EH (cell line): ENCODE data around the gene ZNF224.
A peak's percentile ranks its signal among the peaks of the same experiment; 100 is the strongest.

Experiments used
- DNase-seq: peaks from one replicate; pipeline ENCODE4 v3.0.0-alpha.2; 2015; ENCODE audit warnings: low read depth

Gene ZNF224

DNA sequence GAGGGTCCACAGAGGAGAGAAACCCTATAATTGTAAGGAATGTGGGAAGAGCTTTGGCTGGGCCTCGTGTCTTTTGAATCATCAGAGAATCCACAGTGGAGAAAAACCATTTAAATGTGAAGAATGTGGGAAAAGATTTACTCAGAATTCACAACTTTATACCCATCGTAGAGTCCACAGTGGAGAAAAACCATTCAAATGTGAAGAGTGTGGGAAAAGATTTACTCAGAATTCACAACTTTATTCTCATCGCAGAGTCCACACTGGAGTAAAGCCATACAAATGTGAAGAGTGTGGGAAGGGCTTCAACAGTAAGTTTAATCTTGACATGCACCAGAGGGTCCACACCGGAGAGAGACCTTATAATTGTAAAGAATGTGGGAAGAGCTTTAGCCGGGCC, 37.8 kb downstream of the ZNF224 start:
- DNase-seq = no peak

DNA sequence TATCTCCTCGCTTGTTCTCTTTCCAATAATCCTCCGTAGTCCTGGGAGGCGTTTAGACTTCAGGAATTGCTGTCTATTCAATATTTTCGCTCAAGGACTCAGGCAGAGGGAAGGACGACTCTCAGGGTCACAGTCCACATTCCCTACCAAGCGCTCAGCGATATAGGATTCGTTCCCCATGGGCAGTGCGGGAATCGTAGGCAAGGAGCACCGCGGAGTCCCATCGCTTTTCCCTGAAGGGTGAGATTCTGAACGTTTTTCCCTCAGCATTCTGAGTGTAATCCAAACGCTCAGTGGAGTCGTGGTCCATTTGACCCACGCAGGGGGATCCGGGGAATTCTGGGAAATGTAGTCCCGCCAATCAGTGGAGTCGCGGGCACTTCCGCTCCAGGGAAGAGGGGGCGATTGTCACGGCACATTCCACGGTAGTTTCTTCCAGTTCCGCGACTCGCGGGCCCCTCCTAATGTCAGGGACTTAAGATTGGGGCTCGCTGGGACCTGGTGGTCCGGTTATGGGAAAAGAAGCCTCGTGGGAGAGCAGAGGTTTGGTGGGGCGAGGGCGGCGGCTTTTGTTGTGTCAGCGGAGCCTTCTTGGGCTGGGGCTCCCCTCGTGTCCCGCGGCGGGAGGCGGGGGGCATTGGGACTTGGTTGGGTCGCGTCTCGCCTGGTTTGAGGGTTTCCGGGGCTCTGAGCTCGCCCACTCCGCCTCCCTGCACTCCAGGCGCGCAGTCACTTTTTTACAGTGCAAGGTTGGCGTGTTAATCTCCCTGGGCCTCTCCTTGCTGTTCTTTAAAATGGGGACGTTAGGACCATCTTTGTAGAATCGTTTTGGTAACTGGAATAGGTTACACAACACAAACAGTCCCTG, 47.3 kb downstream of the ZNF224 start, which contains the start of gene ZNF234:
Gene ZNF234, plus strand, starts transcription at position 364 of the 868 bp plus-strand sequence. CDS start 3,079 bp downstream, outside the sequence.
- DNase-seq = peak; percentile 91

DNA sequence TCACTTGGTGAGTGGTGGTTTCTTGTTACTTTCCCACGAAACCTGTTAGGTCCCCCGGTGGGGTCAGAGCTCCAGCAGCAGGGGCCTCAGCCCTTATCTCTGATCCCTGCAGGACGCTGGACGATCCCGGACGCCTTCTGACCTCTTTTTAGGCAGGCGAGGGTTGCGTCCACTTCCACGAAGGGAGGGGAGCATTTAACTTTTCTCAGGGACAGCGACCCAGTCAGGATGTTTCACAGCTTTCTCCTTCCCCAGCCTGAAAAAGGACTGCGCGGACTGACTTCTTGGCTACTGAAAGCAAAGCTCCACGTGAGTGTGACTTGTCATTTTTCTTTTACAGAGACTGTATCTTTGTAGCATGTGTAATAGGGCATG, 47.9 kb downstream of the ZNF224 start:
- peak; percentile 43 for DNase-seq

DNA sequence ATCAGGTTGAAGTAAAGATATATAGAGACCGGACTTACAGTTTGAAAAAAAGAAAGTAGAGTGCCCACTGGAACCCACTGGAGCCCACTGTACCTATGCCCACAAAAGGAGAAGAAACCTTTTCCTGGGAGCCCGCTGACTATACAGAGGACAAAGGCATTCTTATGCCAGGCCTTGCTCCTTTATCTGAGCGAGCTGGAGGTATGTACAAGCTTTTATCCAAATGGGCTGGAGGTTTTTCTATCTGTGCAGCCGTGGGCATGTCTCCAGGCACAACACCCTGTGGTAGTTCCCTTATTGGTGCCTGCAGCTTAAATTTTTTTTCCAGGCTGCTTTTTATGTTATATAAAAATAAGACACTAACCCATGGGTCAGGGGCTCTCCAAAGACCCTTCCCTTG, 55.6 kb downstream of the ZNF224 start:
- DNase-seq = no peak

DNA sequence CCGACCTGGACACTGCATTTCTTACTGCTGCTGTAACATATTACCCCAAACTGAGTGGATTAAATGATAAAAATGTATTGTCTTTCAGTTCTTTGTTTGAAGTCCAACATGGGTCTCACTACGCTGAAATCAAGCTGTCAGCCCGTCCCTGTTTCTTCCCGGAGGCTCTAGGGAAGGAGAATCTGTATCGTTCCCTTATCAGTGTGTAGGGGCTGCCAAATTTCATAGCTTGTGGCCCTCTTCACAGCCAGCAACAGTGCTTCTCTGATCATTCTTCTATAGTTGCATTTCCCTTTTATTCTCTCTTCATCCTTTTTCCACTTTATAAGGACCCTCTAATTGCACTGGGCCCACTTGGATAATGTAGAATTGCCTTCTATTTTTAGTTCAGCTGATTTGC, 57.3 kb downstream of the ZNF224 start:
- DNase-seq = no peak

DNA sequence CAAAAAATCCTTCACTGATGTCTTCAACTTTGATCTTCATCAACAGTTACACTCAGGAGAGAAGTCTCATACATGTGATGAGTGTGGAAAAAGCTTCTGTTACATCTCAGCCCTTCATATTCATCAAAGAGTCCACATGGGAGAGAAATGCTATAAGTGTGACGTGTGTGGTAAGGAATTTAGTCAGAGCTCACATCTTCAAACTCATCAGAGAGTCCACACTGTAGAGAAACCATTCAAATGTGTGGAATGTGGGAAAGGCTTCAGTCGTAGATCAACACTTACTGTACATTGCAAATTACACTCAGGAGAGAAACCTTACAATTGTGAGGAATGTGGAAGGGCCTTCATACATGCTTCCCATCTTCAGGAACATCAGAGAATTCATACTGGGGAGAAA, 62.3 kb downstream of the ZNF224 start:
- DNase-seq = no peak
